ENCODE measurements around the gene FAM24A. TPM values are rescaled to one million over a fixed set of nuclear protein-coding genes. Genes with fewer than 3 reads are reported as not detected.

Gene FAM24A
- total and polyA plus RNA-seq, 8 donors: not detected

DNA sequence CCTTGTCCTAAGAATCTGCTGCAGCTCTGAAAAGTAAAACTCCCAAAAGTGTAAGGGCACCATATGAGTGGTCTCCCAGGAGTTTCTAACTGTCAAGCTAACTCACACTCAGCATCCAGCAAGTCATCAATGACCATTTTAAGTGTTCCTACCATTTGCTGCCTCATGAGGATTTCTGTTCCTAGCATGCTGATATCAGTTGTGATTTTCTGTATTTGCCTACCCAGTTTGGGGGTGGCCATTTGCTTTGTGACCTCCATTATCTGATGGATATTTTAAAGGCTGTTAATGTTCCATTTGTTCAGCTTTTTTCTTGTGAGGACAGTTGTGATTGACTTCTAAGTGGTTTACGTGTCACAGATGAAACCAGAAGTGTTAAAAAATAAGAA is 33.9 kb upstream of the FAM24A start:
- no peak for DNase-seq
- Histone ChIP-seq H3K4me1 (peaks cover 7 to 44% (median 24%) of the 10 kb centered on the region in 4 donors), H3K27me3 (peaks cover 0 to 4% (median 0%) of the 10 kb centered on the region in 3 donors), H3K36me3 (no peaks in the 10 kb centered on the region), H3K4me3 (no peak overlapping the region), H3K9me3 (no peaks in the 10 kb centered on the region), H3K27ac (no peak overlapping the region)
- 92 to 100% (median 95%) methylated on average over 1 of the region's 1 CpG for WGBS, 5 donors
- intact Hi-C loops (cut with DNase I; ENCODE audit: low total_unique reads): no loop called here
- TF ChIP-seq, protein P1, sequence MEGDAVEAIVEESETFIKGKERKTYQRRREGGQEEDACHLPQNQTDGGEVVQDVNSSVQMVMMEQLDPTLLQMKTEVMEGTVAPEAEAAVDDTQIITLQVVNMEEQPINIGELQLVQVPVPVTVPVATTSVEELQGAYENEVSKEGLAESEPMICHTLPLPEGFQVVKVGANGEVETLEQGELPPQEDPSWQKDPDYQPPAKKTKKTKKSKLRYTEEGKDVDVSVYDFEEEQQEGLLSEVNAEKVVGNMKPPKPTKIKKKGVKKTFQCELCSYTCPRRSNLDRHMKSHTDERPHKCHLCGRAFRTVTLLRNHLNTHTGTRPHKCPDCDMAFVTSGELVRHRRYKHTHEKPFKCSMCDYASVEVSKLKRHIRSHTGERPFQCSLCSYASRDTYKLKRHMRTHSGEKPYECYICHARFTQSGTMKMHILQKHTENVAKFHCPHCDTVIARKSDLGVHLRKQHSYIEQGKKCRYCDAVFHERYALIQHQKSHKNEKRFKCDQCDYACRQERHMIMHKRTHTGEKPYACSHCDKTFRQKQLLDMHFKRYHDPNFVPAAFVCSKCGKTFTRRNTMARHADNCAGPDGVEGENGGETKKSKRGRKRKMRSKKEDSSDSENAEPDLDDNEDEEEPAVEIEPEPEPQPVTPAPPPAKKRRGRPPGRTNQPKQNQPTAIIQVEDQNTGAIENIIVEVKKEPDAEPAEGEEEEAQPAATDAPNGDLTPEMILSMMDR (IDR thresholded peaks at IDR 0.05): no peak
- TF ChIP-seq POLR2AphosphoS5 (IDR thresholded peaks at IDR 0.05) (no peak), EP300 (IDR thresholded peaks at IDR 0.05) (no peak), POLR2A (IDR thresholded peaks at IDR 0.05) (no peak)

DNA sequence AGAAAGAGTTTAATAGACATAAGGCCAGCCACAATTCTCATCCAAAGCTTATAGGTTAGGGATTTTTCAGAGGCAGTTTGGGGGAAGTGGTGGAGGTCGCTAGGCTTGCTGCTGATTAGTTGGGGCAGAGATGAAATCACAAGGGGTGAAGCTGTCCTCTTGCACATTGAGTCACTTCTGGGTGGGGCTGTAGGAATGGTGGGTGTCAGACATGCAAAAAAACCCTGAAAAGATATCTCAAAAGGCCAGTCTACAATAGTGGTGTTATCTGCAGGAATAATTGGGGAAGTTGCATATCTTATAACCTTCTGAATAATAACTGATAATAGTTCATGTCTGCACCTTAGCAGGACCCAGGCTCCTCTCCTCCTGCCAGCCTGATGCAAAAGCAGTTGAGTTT is 33.1 kb upstream of the FAM24A start:
- H3K4me3 ChIP-seq: no peak overlapping the region
- peaks cover 0 to 4% (median 0%) of the 10 kb centered on the region in 3 donors for H3K27me3 ChIP-seq
- no peak overlapping the region for H3K27ac ChIP-seq
- H3K4me1 ChIP-seq: peaks cover 7 to 44% (median 24%) of the 10 kb centered on the region in 4 donors
- H3K9me3 ChIP-seq: no peaks in the 10 kb centered on the region
- 54 to 79% (median 69%) methylated on average over 1 of the region's 1 CpG for WGBS, 5 donors
- DNase-seq: no peak
- no peaks in the 10 kb centered on the region for H3K36me3 ChIP-seq
- intact Hi-C loops (cut with DNase I; ENCODE audit: low total_unique reads): no loop called here
- TF ChIP-seq POLR2A (IDR thresholded peaks at IDR 0.05): no peak
- no peak for TF ChIP-seq POLR2AphosphoS5 (IDR thresholded peaks at IDR 0.05)

DNA sequence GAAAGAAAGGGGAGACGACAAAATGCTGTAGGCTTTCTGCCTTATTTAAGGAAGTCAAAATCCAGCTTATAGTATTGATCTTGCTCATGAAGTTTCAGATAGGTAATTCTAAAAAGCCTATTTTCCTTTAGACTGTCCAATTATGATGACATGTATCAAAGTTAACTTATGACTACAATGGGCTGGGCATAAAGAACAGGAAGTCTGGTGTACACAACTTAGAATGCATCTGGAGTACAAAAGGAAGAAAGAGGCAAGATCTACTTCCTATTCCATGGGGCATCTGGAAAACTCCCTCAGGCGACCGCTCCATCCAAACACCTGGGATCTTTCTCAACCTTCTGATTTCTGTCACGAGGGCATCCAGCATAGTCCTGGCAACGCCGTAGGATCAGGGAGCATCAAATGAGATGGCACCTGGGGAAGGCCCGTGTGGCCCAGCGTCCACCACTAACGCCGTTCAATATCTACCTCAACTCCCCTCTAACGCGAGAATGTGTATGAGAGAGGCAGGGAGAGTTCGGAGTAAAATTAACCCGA is 31.5 kb upstream of the FAM24A start:
- H3K9me3 ChIP-seq: no peaks in the 10 kb centered on the region
- peaks cover 7 to 44% (median 24%) of the 10 kb centered on the region in 4 donors for H3K4me1 ChIP-seq
- no peak for DNase-seq
- peak overlapping the region; percentile 56 to 72 (median 60) for H3K4me3 ChIP-seq
- intact Hi-C loops (cut with DNase I; ENCODE audit: low total_unique reads): no loop called here
- H3K36me3 ChIP-seq: no peaks in the 10 kb centered on the region
- peak overlapping the region; percentile 65 to 80 (median 78) for H3K27ac ChIP-seq
- TF ChIP-seq POLR2A (IDR thresholded peaks at IDR 0.05): no peak
- TF ChIP-seq EP300 (IDR thresholded peaks at IDR 0.05): no peak
- TF ChIP-seq, protein P1 (IDR thresholded peaks at IDR 0.05): no peak
- TF ChIP-seq POLR2AphosphoS5 (IDR thresholded peaks at IDR 0.05): no peak
- peaks cover 0 to 4% (median 0%) of the 10 kb centered on the region in 3 donors for H3K27me3 ChIP-seq
- 46 to 55% (median 48%) methylated on average over 12 to 14 of the region's 14 CpGs for WGBS, 5 donors

DNA sequence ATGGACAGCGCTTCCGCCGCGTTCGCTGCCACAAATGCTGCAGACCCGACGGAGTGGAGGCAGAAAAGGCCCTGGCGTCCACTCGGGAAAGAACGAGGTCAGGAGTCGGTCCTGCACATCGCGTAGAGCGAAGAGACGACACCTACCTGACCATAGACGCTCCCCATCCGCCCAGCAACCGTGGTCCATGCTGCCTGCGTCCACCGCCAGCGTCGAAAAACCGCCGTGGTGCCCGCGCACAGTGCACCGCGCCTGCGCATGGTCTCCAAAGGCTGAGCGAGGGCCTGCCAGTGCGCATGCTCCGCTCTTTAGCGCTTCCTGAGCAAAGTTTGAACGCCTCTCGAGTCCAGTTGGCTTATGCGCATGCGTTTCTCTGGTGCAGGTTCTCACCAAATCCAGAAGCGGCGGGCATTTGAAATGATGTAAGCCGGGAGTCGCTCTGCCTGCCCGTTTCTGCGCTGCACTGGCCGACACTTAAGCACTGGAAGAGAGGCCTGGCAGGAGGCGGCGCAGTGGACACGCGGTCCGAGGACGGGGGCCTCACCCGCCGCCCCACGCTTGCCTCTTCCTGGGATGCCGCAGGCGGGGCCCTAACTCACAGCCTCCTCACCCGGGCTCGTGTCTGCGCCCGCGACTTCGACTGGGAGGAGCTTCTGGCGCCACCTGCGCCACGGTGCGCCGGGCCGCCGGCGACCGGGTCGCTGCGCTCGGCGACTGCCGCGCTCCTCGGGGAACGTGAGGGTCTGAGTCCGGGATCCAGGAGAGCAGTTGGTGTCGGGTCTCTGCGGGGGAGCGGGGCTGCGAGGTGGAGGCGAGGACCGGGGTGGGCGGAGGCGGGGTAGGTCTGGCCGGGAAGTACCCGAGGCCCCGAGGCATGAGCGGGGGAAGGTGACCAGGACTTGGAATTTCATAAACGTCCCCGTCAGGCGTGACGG is 30.8 kb upstream of the FAM24A start, which contains the start of gene FAM24B:
Gene FAM24B (minus strand): TSS at position 243 of the 935 bp plus-strand sequence. CDS start 29,066 bp downstream, outside the sequence.
- DNase-seq: peak; percentile 94 to 99
- H3K4me1 ChIP-seq: peaks cover 7 to 44% (median 24%) of the 10 kb centered on the region in 4 donors
- WGBS, 5 donors: 3 to 9% (median 4%) methylated on average over 29 to 95 of the region's 95 CpGs
- intact Hi-C loops (cut with DNase I; ENCODE audit: low total_unique reads): no loop called here
- no peaks in the 10 kb centered on the region for H3K9me3 ChIP-seq
- peak within 1 kb of the TSS; percentile 65 to 80 (median 79) for H3K27ac ChIP-seq
- H3K36me3 ChIP-seq: no peaks in the 10 kb centered on the region
- H3K4me3 ChIP-seq: peak within 1 kb of the TSS; percentile 56 to 72 (median 60)
- TF ChIP-seq, protein P1 (IDR thresholded peaks at IDR 0.05): no peak
- TF ChIP-seq POLR2AphosphoS5 (IDR thresholded peaks at IDR 0.05): peak; percentile 27 to 86 (median 42)
- peaks cover 0 to 4% (median 0%) of the 10 kb centered on the region in 3 donors for H3K27me3 ChIP-seq

Data from stomach (tissue), 9 donors.